Hematopoietic multipotent progenitor cell treated with erythropoietin and hydrocortisone succinate and interleukin-3 and kit ligand, for 17 days (in vitro differentiated cells): Measurements from ENCODE around the gene ACTN3.
A peak's percentile ranks its signal among the peaks of the same experiment; 100 is the strongest.
"Not testable (repeated sequence)": the region's sequence is repeated elsewhere in the genome, so short reads cannot be mapped to it uniquely, and the experiment has no call there.

ENCODE experiments used
- DNase-seq: peaks from one replicate; pipeline ENCODE4 v3.0.0-alpha.2; 2015; ENCODE audit warnings: low spot score

Gene ACTN3

DNA sequence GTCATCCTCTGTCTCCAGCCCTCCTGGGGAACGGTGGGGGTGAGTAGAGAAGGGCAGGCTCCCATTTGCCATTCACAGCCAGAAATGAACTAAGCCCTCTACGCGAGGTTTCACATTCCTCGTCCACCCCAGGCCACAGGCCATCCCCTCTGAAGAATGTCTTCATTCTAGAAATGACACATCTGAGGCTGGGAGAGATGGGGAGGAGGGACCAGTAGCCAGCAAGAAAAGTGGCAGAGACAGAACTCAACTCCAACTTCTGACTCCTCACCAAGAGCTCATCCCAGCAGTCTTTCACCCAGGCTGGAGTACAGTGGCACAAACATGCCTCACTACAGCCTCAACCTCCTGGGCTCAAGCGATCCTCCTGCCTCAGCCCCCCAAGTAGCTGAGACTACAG lies 18.3 kb downstream of the ACTN3 start:
- no peak for DNase-seq

DNA sequence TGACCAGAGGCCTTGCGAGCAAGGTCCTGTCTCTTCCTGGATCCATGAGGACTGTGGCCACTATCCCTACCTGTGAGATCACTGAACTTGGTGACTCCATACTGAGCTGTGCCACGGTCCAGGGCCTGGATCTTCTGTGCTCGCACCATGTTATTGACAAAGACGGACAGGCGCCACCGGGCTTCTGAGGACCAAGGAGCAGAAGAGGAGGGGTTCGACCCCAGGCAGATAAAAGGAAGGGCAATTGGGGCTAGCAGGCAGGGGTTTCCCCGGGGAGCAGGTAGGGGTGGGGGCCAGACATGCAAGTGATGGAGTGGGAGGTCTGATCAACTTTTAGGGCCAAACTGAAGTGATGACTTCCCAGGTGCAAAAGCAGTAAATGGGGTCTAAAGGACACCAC lies 19.5 kb downstream of the ACTN3 start:
- no peak for DNase-seq

DNA sequence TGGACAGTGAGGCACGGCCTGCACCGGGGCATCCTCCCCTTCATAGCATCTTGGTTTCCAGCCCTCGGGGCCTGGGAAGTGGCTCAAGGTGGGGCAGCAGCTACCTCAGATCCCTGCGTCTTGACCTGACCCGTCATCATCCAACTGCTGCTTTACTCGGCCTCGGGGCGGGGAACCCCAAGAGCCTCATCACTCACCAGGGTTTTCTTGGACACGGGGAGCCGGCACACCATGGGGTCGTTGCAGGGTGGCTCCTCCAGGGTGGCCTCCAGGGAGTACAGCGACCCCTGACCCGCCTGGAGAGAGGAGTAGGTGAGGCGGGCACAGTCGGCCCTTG lies 21.1 kb downstream of the ACTN3 start:
- no peak for DNase-seq

DNA sequence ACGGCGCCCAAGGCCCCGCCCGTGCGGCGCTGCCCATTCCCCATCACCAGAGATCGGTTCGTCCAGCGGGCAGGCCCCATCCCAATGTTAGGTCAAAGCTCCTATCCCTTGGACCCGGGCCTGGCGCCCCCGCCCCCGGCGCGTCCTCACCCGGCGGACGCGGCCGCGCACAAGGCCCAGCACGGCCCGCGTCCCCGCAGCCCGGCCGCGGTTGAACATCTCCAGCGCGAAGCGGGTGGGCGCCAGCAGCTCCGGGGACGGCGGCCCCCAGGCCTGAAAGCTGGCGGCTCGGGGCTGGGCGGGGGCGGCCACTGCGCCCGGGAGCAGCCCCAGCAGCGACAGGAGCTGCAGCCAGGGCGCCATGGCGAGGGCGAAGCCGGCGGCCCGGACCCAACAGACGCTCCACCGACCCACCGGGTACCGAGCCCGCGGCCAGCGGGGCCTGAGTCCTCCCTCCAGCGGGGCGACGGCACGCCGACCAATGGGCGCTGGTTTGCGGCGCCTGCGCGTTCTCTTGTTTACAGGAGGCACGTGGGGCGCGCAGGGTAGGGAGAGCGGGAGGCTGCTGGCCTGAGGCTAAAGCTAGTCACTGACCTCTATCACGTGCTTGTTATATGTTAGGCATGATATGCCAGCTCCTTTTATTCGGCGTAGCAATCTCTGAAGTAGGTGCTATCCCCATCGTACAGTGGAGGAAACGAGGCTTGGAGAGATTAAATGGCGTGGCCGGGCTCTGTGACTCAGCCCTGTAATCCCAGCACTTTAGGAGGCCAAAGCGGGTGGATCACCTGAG lies 21.6 kb downstream of the ACTN3 start, which contains the start of gene CTSF:
CTSF (minus strand) TSS at position 483 of the 793 bp plus-strand sequence; CDS start at position 363, 120 bp downstream.
- DNase-seq = peak; percentile 73

DNA sequence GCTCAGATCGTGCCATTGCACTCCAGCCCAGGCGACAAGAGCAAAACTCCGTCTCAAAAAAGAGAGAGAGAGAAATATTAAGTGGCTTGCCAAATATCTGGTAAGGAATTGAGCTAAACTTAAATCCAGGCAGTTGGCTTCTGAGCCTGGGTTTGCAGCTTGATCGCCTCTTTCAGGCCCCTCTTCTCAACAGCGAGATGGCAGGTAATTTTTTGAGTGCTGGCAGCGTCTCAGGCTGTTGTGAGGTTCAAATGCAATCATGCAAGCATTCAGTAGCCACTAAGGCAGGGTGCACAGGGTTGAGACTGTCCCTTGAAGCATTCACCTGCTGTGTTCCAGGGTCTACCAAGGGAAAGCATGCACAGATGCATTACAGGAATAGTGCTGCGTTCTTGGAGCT lies 22.4 kb downstream of the ACTN3 start:
- DNase-seq = no peak

DNA sequence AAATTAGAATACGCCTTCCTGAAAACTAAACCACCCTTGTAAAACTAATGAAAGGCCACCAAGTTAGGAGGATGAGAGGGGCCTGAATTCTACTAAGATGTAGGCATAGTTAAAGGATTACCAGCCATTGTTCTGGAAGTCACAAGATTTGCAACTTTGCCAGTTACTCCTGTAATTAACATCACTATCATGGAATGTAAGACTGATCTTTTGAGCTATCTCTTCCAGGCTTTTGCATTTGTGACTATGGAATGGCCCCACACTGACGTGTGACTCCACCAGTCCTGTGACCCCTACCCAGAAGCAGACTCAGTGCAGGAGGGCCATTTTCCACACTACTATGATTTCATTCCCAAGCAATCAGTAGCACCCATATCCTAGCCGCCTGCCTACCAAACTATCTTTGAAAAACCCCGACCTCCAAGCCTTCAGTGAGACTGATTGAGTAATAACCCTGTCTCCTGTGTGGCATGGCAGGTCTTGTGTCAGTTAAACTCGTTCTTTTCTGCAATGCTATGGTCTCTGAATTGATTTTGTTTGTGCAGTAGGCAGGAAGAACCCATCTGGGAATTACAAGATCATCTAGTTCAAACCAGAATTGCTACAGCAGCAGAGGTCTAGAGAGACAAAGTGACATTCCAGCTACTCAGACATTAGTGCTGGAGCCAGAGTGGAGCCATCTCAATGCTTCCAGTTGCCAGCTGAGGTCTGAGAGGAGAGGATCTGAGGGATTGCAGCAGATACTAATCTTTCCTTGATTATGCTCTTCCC lies 23.6 kb downstream of the ACTN3 start:
- DNase-seq = no peak

DNA sequence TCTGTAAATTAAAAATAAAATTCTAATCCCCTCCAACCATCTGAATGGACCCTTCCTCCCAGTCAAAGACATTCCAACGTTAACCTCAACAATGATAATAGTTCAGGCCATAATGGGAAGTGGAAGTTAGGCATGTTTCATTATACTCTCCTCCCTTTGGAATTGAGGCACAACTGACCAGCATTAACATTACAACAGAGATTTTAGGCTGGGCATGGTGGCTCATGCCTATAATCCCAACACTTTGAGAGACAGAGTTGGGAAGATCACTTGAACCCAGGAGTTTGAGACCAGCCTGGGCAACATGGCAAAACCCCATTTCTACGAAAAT lies 24.1 kb downstream of the ACTN3 start:
- DNase-seq = no peak

DNA sequence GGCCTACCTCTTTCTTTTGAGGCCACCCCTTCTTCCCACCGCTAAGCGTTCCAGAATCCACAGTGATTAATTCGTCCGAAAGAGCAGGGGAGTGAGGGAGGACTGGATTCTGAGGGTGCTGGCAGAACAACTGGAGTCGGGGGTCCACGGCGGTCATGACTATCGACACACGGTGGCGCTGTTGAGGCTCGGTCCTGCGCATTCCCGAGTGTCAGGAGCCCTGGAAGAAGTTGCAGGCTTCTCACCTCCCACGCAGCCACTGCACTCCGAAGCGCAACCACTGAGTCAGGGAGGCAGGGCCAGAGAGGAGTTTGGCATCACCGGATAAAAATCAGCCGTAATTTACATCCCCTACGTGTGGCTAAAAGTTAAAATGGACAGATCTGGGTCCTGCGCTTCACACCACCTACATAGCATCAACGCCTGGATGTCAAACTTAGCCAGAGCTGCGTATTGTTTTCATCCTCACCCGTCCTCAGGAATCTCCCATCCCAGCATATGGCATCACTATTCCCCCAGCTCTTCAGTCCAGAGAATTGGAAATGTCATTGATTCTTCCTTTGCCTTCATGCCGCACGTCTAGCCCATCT lies 32.4 kb downstream of the ACTN3 start:
- DNase-seq = peak; percentile 83

DNA sequence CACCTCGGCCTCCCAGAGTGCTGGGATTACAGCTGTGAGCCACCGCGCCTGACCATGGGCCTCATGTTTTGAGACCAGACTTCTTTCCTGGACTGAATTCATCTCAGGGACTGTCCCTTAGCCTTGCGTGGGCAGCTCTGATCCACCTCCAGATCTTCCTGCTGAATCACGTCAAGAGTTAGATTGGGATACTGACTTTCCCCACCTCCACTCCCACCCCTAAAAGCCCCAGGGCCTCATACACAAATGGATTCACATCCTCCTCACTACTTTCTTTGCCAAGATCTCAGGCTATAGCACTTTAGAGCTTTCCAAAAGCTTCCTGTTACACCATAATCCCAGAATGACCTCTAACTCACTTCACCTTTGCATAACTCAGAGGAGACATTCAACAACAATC lies 34.1 kb downstream of the ACTN3 start:
- no peak for DNase-seq

DNA sequence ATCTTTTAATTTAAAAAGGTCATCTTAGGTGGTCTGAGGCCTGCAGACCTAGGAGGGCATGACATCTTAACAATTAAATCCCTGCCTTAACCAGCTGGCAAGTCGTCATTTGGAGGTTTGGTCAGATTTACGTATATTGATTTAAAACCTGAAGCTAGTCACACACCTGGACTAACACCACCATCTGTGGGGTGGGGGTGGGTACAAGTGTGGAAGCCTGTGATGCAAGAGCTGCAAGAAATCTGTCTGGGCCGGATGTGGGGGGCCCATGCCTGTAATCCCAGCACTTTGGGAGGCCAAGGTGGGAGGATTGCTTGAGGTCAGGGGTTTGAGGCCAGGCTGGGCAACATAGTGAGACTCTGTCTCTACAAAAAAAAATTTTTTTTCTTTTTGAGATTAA lies 34.6 kb downstream of the ACTN3 start:
- no peak for DNase-seq

DNA sequence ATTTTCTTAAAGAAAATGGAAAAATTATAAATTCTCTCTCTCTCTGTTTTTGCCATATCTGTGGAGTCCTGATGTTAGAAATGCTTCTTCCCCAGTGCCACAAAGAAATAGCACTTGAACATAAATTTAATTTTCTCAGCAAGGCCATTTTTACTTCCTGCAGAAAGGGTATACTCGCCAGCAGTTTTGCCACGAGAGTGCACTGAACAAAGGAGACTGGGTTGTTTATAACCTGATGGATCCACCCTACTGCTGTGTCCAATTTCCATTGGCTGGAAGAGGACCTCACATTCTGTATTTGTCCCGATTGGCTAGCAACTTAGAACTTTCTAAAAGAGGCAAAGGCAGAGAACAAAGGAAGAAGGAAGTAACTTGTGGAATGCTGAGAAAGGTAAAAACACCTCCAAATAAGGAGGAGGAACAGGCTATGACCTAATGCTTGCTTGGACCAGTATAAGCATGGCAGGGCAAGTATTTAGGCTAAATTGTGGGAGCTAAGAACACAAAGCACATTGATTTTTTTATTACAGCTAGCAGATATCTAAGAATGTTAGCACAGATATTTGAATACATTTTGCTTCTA lies 36.0 kb downstream of the ACTN3 start:
- DNase-seq = not testable (repeated sequence)

DNA sequence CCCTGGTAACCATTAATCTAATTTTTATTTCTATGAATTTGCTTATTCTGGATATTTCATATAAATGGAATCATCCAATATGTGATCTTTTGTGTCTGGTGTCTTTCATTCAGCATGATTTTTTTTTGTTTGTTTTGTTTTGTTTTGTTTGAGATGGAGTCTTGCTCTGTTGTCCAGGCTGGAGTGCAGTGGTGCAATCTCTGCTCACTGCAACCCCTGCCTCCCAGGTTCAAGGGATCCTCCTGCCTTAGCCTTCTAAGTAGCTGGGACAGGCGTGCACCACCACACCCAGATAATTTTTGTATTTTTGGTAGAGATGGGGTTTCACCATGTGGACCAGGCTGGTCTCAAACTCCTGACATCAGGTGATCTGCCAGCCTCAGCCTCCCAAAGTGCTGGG lies 38.7 kb downstream of the ACTN3 start:
- DNase-seq = not testable (repeated sequence)

DNA sequence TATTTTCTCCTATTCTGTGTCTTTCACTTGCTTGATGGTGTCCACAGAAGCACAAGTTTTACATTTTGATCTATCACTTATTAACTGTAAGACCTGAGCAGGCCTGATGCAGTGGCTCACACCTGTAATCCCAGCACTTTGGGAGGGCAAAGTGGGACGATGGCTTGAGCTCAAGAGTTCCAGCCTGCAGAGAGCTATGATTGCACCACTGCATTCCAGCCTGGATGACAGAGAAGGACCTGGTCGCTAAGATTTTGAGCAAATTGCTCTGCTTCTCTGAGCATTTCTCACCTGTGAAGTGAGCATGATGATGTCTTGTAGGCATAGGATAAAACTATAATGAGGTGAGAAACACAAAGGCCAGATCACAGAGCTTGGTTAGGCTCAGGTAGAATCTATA lies 39.4 kb downstream of the ACTN3 start:
- no peak for DNase-seq

DNA sequence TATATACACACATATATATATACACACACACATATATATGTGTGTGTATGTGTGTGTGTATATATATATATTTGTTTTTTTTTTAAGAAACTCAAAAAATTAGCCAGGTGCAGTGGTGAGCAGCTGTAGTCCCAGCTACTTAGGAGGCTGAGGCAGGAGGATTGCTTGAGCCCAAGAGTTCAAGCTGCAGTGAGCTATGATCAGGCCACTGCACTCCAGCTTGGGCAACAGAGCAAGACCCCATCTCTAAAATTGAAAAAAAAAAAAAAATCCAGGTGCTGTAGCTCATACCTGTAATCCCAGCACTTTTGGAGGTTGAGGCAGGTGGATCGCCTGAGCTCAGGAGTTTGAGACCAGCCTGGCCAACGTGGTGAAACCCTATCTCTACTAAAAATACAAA lies 42.6 kb downstream of the ACTN3 start:
- not testable (repeated sequence) for DNase-seq

DNA sequence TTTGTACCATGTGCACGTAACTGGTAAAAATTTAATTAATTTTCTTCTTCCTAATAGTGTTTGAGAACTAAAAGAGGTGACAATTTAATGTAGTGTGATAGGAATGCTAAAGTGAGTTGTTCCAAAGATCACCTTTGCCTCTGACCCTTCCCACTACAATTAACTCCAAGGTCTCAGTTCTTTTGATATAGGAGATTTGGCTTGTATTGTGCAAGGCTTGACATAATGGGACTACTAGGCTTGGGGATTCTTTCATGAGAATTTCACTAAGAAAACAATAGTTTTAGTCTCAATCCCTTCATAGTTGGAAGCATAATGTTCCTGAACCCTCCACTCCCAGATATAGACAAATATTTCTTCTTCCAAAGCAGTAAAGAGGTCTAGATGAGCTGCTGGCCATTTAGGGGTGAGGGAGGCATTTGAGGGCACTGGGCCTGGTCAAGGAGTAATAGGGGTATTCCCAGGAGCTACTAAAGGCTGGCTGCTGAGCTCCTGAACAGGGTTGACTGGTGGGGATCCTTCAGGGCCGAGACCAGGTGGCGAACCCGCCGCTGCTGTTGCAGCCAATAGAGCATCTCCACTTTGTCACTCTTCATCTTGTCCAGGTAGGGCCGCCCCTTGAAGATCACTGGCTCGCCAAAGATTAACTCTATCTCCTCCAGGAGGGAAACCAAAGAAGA lies 43.4 kb downstream of the ACTN3 start:
- no peak for DNase-seq

DNA sequence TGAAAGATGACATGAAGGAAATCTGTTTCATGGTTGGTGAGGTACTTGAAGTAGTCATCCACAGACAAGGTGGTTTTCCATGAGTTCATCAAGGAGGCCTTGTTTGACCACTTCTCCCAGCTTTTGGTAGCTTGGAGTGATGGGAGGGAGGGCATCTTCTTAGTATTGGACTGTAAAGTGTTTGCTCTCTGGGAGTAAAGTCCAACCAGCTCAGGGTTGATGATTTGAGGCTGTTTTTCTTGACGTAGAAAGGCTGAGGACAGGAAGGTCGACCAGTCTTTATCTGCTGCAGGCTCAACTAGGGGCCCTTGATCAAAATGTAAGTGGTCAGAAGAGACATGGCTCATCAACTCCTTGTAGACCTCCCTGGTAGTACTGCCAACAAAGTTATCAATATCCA lies 44.5 kb downstream of the ACTN3 start:
- no peak for DNase-seq

DNA sequence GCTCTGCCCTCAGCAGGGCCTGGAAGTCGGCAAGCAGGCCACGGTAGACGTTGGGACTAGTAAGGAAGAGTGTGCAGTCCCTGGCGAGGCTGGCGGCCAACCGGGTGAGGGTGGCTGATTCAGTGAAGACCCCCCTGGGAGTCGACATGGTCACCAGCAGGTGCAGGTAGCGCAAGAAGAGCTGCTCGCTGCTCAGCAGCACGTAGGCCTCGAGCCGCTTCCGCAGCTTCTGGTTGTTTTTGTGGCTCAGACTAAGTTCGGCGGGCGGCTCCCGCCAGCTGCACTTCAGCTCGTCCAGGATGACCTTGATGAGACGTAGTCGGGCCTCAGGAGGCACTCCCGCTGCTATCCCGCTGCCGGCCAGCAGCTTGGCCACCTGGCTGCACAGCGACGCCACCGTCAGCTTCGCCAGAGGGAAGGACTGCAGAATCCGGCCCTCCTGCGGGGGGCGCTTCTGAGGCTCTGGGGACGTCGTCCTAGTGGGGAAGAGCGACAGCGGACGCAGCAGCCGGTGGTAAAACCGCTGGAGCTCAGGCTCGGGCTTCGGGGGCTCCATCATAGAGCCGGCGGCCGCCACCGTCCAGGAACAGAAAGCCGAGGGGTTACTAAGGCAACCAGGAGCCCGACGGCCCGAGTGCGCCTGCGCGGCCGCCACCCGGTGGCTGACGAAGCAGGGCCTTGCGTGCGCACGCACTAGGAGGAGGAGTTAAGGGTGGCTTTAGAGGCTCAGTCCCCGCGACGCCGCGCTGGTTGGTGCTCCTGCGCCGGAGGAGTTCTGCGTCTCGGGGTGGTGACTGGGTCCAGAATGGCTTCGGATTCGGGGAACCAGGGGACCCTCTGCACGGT lies 46.0 kb downstream of the ACTN3 start, which contains the start of the genes CCDC87 and CCS:
CCDC87 (minus strand) TSS at position 607 of the 846 bp plus-strand sequence; CDS start at position 559, 48 bp downstream.
CCS (plus strand) TSS at position 729 of the 846 bp plus-strand sequence; CDS start at position 806, 77 bp downstream.
- peak; percentile 99 for DNase-seq

DNA sequence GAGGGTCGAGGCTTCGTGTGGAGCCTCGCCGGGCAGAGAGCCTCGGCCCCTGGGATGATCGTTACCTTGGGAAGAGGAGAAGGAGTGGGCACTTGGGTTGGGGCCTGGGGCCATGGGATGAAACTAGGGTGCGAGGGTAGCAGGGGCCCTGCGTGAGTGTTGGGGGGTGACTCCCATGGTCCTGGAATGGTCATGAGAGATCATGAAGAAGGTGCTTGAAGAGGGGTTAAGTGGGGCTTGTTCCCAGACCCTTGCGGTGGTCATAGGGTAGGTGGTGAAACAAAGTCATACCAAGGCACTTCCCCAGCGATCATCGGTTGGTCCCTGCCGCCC lies 46.6 kb downstream of the ACTN3 start:
- DNase-seq = no peak

DNA sequence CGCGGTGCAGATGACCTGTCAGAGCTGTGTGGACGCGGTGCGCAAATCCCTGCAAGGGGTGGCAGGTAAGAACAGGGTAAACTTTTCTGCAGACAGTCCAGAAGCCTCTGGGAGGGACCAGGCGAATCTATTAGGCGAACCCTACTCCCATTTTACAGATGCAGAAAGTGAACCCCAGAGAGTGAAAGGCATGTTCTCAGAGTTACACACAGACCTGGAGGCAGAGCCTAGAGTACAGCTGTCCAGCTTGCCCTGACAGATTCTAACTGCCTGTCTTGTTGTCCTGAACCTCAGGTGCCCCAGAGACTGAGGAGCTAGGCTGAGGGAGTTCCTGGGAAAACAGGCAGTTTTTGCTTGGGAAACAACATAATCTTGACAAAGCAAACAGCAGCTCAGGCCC lies 46.9 kb downstream of the ACTN3 start:
- peak; percentile 50 for DNase-seq

DNA sequence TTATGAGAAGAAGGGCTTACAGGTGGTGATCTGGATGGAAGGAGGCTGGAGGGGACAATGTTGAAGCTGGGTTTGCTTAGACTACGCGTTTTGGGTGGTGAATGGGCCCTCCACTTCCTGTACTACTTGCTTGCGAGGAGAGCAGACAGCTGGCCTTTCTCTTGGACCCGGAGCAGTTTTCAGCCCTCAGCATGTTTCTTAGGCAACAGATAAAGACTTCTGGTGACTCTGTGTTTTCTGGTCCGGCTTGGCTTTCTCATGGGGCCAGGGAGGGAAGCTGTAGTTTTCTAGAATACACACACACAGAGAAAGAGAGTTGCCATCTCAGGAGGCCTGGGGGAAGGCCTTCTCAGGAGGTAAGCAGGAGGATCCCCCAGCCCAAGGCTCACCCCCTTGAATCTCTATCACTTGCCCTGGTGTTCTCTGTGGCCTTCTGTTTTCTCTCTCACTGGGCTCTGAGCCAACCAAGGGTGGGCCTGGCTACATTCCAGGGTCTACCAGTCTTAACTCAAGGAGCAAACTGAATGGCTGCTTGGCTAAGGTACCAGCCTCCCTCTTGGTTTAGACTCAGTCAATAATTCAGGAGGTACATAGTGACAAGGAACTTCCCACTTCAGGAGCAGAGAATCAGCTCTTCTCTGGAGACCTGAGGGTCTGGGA lies 48.7 kb downstream of the ACTN3 start:
- peak; percentile 89 for DNase-seq

DNA sequence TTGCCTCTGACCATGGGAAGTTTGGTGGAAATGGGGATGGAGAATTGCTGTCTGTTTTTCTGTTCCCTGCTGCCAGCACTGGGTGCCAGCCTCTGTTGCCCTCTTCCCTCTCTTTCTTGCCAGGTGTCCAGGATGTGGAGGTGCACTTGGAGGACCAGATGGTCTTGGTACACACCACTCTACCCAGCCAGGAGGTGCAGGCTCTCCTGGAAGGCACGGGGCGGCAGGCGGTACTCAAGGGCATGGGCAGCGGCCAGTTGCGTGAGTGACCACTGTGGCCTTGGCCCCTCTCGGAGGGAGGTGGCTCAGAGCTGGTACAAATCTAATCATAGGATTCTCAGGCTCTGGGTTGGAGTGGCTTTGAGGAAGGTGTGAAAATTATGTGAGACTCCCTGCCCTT lies 52.3 kb downstream of the ACTN3 start:
- no peak for DNase-seq
